Glutamatergic neuron (in vitro differentiated cells): ENCODE data around the gene PRPF38A. TPM values are rescaled to one million over a fixed set of nuclear protein-coding genes. Genes with fewer than 3 reads are reported as not detected.

ENCODE experiments used
- DNase-seq: peaks from one replicate; pipeline ENCODE4 v3.0.0; 2022
- H3K27ac Mint-ChIP-seq: one replicate; pipeline ENCODE4 v1.8.0; 2020; ENCODE audit warnings: mild to moderate bottlenecking, mixed read lengths, inconsistent platforms; ENCODE audit not compliant: unreplicated experiment
- H3K27me3 Mint-ChIP-seq: one replicate; pipeline ENCODE4 v1.8.0; 2020; ENCODE audit warnings: mild to moderate bottlenecking, moderate library complexity, mixed read lengths, inconsistent platforms; ENCODE audit not compliant: unreplicated experiment
- H3K36me3 Mint-ChIP-seq: one replicate; pipeline ENCODE4 v1.8.0; 2020; ENCODE audit warnings: mild to moderate bottlenecking, mixed read lengths, inconsistent platforms; ENCODE audit not compliant: unreplicated experiment
- H3K4me1 Mint-ChIP-seq: one replicate; pipeline ENCODE4 v1.8.0; 2020; ENCODE audit warnings: mild to moderate bottlenecking, low read depth, mixed read lengths, inconsistent platforms; ENCODE audit not compliant: unreplicated experiment
- H3K4me3 Mint-ChIP-seq: one replicate; pipeline ENCODE4 v1.8.0; 2020; ENCODE audit warnings: mild to moderate bottlenecking, mixed read lengths, inconsistent platforms; ENCODE audit not compliant: unreplicated experiment
- H3K9me3 Mint-ChIP-seq: one replicate; pipeline ENCODE4 v1.8.0; 2020; ENCODE audit warnings: mild to moderate bottlenecking, moderate library complexity, mixed read lengths, inconsistent platforms; ENCODE audit not compliant: unreplicated experiment
- CTCF ChIP-seq: fragments of 200-600 bp; sonication (generic); IDR thresholded peaks from one replicate; pipeline ENCODE4 v1.5.0; 2021; ENCODE audit not compliant: partially characterized antibody, unreplicated experiment
- total RNA-seq: library from RNA; stranded (reverse); fragmentation: NEBNext Ultra II Directional; extraction: Animal tissue kit (Norgen Biotek cat#: 25700); gene quantifications from one replicate; pipeline ENCODE4 v1.2.1, GENCODE V29; 2021; ENCODE audit not compliant: unreplicated experiment

PRPF38A gene
- total RNA-seq, 1 donor from 2014 or later, result 41.6 TPM

DNA sequence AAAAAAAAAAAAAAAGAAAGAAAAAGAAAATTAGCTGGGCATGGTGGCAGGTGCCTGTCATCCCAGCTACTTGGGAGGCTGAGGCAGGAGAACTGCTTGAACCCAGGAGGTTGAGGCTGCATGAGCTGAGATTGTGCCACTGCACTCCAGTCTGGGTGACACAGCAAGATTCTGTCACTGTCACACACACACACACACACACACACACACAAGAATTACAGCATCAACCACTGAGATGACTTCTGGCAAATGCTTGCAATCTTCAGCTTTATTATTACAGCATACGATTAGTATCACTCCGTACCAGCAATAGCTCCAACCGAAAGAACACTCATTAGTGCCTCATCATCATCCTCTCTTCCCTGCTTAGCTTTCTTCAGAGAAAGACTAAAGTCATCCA lies 4.8 kb upstream of the PRPF38A start:
- no peak for DNase-seq
- no peak overlapping the region for H3K27ac Mint-ChIP-seq
- peaks cover 1% of the 10 kb centered on the region for H3K9me3 Mint-ChIP-seq
- H3K4me3 Mint-ChIP-seq, result no peak overlapping the region
- no peaks in the 10 kb centered on the region for H3K4me1 Mint-ChIP-seq
- H3K27me3 Mint-ChIP-seq, result peaks cover 2% of the 10 kb centered on the region
- no peak for TF ChIP-seq CTCF
- H3K36me3 Mint-ChIP-seq, result no peaks in the 10 kb centered on the region

DNA sequence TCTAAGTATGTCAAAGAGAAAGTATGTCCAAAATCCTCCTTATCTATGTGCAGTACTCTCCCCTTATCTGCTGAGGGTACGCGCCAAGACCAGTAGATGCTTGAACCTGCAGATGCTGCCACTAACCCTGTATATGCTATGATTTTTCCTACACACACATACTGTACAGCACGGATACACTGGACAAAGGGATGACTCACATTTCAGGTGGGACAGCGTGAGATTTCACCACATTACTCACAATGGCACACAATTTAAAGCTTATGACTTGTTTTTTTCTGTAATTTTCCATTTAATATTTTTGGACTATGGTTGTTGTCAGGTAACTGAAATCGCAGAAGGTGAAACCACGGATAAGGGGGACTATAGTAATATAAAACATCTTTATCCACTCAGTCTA lies 4.3 kb upstream of the PRPF38A start:
- no peak overlapping the region for H3K4me3 Mint-ChIP-seq
- H3K27ac Mint-ChIP-seq, result no peak overlapping the region
- H3K36me3 Mint-ChIP-seq, result no peaks in the 10 kb centered on the region
- no peak for DNase-seq
- TF ChIP-seq CTCF, result no peak
- peaks cover under 1% of the 10 kb centered on the region for H3K4me1 Mint-ChIP-seq
- H3K9me3 Mint-ChIP-seq, result peaks cover 1% of the 10 kb centered on the region
- H3K27me3 Mint-ChIP-seq, result peaks cover 2% of the 10 kb centered on the region

GRCh38 chr1:52402860-52403240 lies 1.6 kb upstream of the PRPF38A start:
- Mint-ChIP-seq H3K9me3 (peaks cover 1% of the 10 kb centered on the region), H3K27ac (no peak overlapping the region), H3K36me3 (no peaks in the 10 kb centered on the region), H3K27me3 (peaks cover 2% of the 10 kb centered on the region), H3K4me3 (peak overlapping the region; percentile 100), H3K4me1 (peaks cover 5% of the 10 kb centered on the region)
- TF ChIP-seq CTCF, result no peak
- no peak for DNase-seq

GRCh38 chr1:52403566-52404115 lies 761 bp upstream of the PRPF38A start:
- H3K4me1 Mint-ChIP-seq, result peaks cover 5% of the 10 kb centered on the region
- no peaks in the 10 kb centered on the region for H3K36me3 Mint-ChIP-seq
- peak overlapping the region; percentile 100 for H3K4me3 Mint-ChIP-seq
- H3K27me3 Mint-ChIP-seq, result peaks cover 2% of the 10 kb centered on the region
- TF ChIP-seq CTCF, result no peak
- DNase-seq, result no peak
- peak overlapping the region; percentile 0 for H3K27ac Mint-ChIP-seq
- peaks cover 1% of the 10 kb centered on the region for H3K9me3 Mint-ChIP-seq

DNA sequence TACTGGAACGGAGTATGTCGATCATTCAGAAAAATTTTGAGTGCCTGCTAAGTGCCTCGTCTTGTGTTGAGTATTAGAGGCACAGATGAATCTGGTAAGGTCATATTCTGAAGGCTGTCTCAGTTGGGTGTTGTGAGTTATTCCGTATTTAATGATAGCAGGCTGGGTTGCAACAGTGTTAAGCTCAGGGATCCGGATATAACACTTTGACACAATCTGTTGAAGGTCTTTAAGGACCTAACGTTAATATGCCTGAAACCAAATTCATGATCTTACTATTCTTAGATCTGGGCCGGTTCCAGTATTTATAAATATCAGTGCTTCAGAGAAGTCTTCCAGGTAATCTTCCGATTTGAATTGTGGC lies 555 bp downstream of the PRPF38A start:
- H3K9me3 Mint-ChIP-seq, result peaks cover 1% of the 10 kb centered on the region
- H3K27me3 Mint-ChIP-seq, result peaks cover 2% of the 10 kb centered on the region
- peak overlapping the region; percentile 100 for H3K4me3 Mint-ChIP-seq
- peaks cover 5% of the 10 kb centered on the region for H3K4me1 Mint-ChIP-seq
- H3K36me3 Mint-ChIP-seq, result no peaks in the 10 kb centered on the region
- peak overlapping the region; percentile 85 for H3K27ac Mint-ChIP-seq
- no peak for TF ChIP-seq CTCF
- no peak for DNase-seq
